Kidney capillary endothelial cell (primary cell): Measurements from ENCODE around the gene DOCK9.

Experiments
- DNase-seq: peaks from one replicate; pipeline ENCODE4 v3.0.0-alpha.2; 2018; ENCODE audit warnings: low spot score

Gene DOCK9

DNA sequence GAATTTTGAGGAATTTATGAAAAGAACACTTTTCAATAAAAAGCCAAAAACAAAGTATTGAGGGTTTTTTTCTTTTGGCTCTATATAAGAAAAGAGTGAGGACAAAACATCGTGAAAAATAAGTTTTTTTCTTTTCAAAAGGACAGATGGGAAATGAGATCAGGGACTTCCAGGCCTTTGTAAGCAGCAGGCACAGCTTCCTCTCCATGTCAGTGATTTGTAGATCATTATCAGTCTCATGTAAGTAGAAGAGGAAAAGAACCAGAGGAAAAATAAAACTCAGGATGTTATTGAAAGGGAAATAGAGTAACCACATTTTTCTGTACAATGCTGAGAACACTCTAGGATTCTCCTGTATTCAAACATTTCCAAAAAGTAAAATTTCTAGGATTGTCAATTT, 29.9 kb downstream of the DOCK9 start:
- DNase-seq = peak; percentile 63

DNA sequence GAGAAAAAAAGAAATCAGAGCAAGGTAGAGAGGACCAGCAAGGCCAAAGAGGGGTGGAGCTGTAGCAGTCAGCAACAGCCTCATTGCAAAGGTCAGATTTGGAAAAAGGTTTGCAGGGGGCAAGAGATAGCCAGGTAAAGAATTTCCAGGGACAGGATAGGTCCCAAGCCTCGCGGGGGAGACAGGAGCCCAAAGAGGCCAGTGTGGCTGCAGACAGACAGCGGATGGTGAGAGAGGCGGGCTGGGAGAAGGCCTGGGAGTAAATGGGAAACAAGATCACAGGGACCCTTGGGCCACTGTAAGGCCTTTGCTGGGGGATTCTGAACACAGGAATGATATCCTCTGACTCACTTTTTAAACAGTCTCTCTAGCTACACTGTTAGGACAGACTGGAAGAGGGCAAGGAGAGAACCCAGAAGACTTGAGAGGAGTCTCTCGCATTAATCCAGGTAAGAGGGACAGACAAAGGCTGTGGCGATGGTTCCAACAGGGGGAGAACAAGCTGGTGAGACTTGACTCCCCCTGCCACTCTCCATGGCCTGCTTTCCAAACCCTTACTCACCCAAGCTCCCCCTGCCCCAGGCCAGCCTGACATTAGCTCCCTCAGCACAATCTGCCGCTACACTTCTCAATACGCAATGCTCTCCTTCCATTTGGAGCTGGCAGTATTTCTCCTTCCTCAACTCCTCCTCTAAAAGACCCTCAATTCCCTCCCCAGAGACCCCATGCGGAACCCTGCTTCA, 31.8 kb downstream of the DOCK9 start:
- DNase-seq = no peak

DNA sequence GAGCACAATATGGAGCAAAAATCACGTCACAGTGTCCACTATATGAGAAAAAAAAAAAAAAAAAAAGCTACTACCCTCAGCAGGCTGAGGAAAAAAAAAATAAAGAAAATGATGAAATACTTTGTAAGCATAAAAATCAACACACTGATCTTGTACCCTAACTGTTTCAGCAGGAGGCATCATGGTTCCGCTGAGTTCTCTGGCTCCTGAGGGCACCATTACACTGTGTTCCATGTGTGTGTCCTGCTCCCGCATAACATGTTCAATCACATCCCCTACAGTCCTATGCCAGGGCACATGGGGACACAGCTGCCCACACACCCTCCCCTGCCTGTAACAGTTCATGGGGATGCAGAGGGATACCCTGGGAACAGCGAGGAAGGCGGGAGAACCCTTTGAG, 33.5 kb downstream of the DOCK9 start:
- DNase-seq = no peak

GRCh38 chr13:98942997-98943396, 34.9 kb downstream of the DOCK9 start:
- DNase-seq = no peak

GRCh38 chr13:98942485-98942884, 35.4 kb downstream of the DOCK9 start:
- no peak for DNase-seq

DNA sequence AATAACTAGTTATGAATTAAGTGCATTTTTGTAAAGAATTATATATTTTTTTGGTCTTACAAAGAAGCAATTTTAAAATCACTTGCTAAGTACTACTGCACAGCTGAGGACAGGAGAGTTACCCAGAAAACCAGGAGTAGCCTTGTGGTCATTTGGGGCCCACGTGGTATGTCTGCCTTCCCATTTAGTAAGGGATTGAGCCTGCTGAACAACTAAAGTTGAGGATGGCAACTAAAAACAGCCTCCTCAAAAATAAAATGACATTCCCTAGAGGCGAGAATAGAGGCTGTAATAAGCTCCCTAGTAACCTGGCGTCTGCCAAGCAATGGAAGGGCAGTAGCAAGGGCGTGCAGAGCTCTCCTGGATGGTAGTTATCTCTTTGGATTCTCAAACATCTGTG, 36.3 kb downstream of the DOCK9 start:
- DNase-seq = no peak

DNA sequence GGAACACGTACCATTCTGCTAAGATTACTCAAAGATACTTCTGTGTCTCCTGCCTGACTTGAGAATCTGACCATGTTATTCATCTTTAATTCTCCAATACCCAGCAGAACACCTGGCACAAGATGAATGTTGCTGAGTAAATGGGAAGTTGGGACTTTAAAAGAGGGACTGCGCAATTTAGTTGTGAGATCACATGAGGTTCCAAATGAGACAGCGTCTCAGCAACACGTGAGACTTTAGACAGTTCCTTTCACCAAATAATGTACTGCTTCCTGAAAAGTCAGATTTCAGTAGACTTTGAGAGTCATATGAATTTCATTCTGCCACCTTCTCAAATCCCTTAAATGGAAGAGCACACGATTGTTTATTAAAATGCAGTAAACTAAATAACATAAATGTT, 36.7 kb downstream of the DOCK9 start:
- DNase-seq = no peak

- no peak for DNase-seq
These were observed 37.4 kb downstream of the DOCK9 start for GRCh38 chr13:98940325-98941001.

DNA sequence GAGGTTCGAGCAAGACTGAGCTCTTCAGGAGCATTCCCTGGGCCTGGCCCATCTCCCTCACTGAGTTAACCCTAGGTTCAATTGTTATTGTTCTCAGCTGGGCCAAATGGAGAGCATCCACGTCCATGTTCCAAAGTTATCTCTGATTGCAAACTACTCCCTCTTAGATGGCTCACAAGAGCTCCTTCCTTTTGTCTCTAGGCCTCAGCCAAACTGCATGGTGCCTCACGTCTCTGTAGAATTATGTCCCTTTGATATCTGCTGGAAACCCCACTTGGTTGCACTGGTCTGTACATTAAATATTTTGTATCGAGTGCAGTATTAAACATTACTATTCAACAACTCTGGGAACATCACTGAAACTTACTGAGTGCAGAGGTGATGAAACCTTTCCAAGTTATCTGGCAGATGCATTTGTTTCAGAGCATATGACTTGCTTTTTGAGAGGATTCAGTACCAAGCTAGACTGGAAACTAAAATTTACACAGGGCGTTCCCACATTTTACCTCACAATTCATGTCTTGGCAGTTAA, 38.1 kb downstream of the DOCK9 start:
- no peak for DNase-seq

- no peak for DNase-seq
These were observed 39.1 kb downstream of the DOCK9 start for GRCh38 chr13:98938801-98939200.

DNA sequence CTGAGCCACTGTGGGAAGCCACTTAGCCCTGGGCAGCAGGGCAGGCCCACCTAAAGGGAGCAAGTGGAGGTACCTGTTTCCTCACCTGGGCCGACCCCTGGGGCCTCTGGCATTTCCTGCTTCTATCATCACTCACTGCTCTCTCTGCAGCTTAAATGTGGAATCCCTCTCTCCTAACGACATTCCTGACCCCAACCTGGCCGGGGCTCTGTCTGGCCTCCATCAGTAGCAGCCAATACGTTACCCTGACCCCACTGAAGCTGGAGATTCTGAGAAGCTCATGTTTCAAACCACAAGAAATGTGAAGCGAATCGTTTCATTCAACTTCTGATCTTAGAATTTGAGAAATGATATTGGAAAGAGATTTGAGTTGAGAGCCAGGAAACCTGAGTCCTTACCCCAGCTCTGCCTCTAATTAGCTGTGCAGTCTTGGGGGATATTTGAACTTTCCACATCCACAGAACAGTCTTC, 39.9 kb downstream of the DOCK9 start:
- DNase-seq = no peak

DNA sequence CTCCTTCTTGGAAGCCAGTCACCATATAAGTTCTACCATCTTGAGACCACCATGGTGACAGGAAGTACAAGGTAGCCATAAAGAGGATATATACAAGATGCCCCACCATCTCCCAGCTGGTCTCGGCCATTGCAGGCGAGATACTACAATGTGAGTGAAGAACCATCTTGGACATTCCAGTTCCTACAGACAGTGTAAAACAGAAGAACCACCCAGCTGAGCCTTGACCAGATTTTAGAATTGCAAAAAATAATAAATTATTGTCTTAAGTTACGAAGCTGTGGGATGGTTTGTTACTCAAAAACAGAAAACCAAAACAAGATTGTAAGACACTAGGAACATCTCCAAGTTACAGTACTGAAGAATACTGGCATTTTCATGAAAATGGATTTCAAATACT, 43.6 kb downstream of the DOCK9 start:
- DNase-seq = no peak

DNA sequence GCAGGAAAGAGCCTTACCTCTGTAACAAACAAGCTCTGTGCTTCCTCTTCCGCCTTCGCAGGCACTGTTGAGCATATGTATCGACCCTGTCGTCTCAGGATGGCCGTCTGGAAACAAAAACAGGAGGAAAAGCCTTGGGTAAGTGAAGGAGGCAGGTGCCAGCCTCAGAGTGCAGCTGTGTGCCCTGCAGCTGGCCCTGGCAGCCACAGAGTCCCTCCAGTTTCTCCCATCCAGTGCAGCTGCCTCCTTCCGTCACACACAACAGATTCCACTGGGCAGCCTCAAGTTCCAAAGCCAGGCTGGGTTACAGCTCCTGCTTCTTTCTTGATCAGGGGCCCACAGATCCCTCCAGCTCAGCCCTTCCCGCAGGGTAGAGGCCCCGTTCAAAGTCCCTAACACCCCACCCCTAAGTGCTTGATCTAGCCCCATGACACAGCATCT, 47.7 kb downstream of the DOCK9 start:
- DNase-seq = no peak

DNA sequence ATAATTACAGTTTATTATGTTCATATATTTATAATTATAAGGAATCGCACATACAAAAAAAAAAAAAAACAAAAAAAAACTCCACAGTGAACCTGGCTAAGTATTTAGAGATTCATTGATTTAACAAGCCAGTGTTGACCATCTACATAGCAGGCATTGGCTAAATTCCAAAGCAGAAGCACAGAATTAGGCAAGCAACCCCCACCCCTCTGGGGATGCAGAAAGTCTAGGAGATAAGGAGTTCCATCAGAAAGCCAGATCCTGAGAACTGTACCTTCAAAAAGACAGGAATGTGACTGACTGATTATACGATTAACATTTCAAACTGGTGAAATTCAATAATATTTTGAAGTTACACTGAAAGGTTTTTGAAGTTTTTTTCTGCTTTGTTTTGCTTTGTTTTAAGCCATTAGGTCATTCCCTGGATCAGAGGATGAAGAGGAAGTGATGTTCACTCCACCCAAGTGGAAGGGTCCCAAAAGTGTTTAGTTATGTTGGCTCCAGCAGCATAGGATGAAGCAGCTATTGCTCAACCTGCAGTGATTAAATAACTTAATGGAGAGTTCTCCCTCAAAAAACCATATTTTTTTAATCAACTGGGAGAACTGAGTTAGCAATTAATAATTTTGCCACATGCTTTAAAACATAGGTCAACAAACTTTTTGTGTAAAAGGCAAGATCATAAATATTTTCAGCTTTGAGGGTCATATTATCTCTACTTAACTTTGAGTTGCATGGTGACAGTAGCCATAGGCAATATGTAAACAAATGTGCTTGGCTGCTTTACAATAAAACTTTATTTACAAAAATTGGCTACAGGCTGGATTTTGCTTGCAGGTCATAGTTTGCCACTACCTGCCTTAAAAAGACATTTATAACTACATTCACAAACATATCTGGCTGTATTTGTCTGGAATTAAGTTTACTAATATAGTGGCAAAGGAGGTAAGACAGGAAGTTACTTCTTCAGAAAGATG, 49.6 kb downstream of the DOCK9 start:
- no peak for DNase-seq

- no peak for DNase-seq
These were observed 51.9 kb downstream of the DOCK9 start for GRCh38 chr13:98925949-98926348.

GRCh38 chr13:98923641-98924397, 54.0 kb downstream of the DOCK9 start:
- DNase-seq = no peak

- no peak for DNase-seq
These were observed 55.6 kb downstream of the DOCK9 start for GRCh38 chr13:98922306-98922705.

GRCh38 chr13:98921786-98922185, 56.1 kb downstream of the DOCK9 start:
- DNase-seq = no peak

GRCh38 chr13:98921015-98921580, 56.8 kb downstream of the DOCK9 start:
- DNase-seq = no peak

DNA sequence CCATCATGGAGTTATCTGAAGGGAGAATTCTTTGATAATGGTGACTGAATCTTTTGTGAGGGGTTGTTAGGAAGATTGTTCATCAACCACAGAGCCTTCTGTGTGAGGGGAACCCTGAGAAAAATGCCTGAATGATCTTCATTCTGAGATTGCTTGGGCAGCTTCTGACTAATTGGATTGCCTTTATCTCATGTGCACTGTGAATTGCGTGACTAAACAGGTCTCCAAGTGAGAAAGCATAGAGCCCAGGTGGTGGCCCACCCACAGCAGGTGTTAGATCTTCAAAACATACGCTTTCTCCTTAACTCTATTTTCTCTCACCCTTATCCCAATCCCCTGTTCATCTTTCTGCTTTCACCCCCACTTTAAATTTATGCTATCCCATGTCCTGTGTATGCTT, 58.3 kb downstream of the DOCK9 start:
- DNase-seq = no peak

- peak; percentile 49 for DNase-seq
These were observed 59.1 kb downstream of the DOCK9 start for GRCh38 chr13:98918771-98919170.
